T-helper 1 cell treated with Interleukin-12 subunit alpha and Interleukin-12 subunit beta and Interleukin-4 antibody, amounts not matched to agents 30 ng/mL and 1 ng/mL, for 36 hours (primary cell): Measurements from ENCODE around the gene SLC38A10. TPM values are rescaled to one million over a fixed set of nuclear protein-coding genes. Genes with fewer than 3 reads are reported as not detected.

ENCODE experiments used
- intact Hi-C: fragments of 100-400 bp; cut with micrococcal nuclease; formaldehyde crosslinking; loops from one replicate; pipeline ENCODE4 v1.15.1; 2024
- total RNA-seq: library from RNA; stranded (reverse); gene quantifications from 2 replicates; pipeline ENCODE4 v1.2.3, GENCODE V29; 2022

SLC38A10 gene
- total RNA-seq, 1 donor from 2014 or later = 133 TPM

- intact Hi-C loops = no loop called here
Observed at GRCh38 chr17:81331527-81332043, 36.5 kb upstream of the SLC38A10 start.

- intact Hi-C loops = no loop called here
Observed at GRCh38 chr17:81330884-81331245, 35.8 kb upstream of the SLC38A10 start.

GRCh38 chr17:81329927-81330883 is 35.1 kb upstream of the SLC38A10 start:
- intact Hi-C loops = no loop called here

- intact Hi-C loops = no loop called here
Observed at GRCh38 chr17:81328978-81329926, 34.1 kb upstream of the SLC38A10 start.

GRCh38 chr17:81328489-81328888 is 33.4 kb upstream of the SLC38A10 start:
- intact Hi-C loops = no loop called here

GRCh38 chr17:81325714-81326358 is 30.7 kb upstream of the SLC38A10 start:
- intact Hi-C loops = no loop called here

GRCh38 chr17:81324851-81325713 is 30.0 kb upstream of the SLC38A10 start:
- intact Hi-C loops = no loop called here

GRCh38 chr17:81324177-81324850 is 29.2 kb upstream of the SLC38A10 start:
- intact Hi-C loops = no loop called here

GRCh38 chr17:81323411-81323868 is 28.3 kb upstream of the SLC38A10 start:
- intact Hi-C loops = loop anchor here (1.0 kb wide), 1 partner anchor 70 kb away; no protein-coding TSS in a partner anchor

- intact Hi-C loops = loop anchor here (1.0 kb wide), 1 partner anchor 70 kb away; no protein-coding TSS in a partner anchor
Observed at GRCh38 chr17:81323083-81323369, 27.9 kb upstream of the SLC38A10 start.

- intact Hi-C loops = loop anchor here (1.0 kb wide), 1 partner anchor 69 kb away; no protein-coding TSS in a partner anchor
Observed at GRCh38 chr17:81322271-81323082, 27.4 kb upstream of the SLC38A10 start.

- intact Hi-C loops = no loop called here
Observed at GRCh38 chr17:81317961-81318605, 23.0 kb upstream of the SLC38A10 start.

- intact Hi-C loops = no loop called here
Observed at GRCh38 chr17:81317530-81317821, 22.4 kb upstream of the SLC38A10 start.

GRCh38 chr17:81315885-81316391 is 20.8 kb upstream of the SLC38A10 start:
- intact Hi-C loops = no loop called here

GRCh38 chr17:81315129-81315884 is 20.2 kb upstream of the SLC38A10 start:
- intact Hi-C loops = no loop called here

- intact Hi-C loops = no loop called here
Observed at GRCh38 chr17:81314398-81315081, 19.4 kb upstream of the SLC38A10 start.
